HG02588 (cell line): ENCODE data around the gene DNAJB8.

Experiments
- ATAC-seq: cut with Tn5 transposase; IDR thresholded peaks from one replicate; pipeline ENCODE4 v1.9.1; 2021; ENCODE audit warnings: mild to moderate bottlenecking, moderate library complexity; ENCODE audit not compliant: unreplicated experiment

DNAJB8 gene

DNA sequence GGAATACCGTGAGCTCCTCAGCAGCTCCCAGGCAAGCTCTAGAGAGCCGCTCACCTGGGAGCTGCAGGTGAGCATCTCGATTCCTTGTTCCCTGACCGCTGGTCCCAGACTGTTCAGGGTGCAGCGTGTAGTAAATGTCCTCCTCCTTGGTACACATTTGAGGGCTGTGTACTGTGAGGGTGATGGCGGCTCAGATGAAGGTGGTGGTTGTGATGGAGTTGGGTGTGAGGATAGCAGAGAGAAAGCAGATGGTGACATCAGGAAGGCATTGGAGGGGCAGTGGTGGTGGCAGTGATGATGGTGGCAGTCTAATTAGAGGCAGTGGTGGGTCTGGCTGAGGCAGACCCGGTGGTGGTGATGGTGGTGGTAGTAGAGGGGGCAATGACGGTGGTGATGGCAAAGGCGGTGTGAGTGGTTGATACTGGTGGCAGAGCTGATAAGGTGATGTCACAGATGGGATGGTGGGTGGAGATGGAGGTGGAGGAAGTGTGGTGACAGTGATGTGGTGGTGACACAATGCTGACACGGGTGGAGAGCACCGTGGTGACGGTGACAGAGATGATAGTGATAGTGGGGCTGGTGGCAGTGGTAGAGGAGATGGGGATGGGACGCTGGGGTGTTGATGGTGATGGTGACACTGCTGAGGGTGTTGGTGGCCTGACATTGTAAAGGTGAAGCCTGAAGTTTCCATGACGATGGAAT lies at the start of gene DNAJB8:
Gene DNAJB8, minus strand, starts transcription at position 51 of the 702 bp plus-strand sequence. CDS start 3,645 bp downstream, outside the sequence.
- ATAC-seq, result no peak

- ATAC-seq, result no peak
These were observed 49.3 kb upstream of the DNAJB8 start for GRCh38 chr3:128515967-128516366.

- ATAC-seq, result no peak
These were observed 42.2 kb upstream of the DNAJB8 start for GRCh38 chr3:128508852-128509251.

GRCh38 chr3:128506754-128507153 lies 40.1 kb upstream of the DNAJB8 start:
- ATAC-seq, result no peak

DNA sequence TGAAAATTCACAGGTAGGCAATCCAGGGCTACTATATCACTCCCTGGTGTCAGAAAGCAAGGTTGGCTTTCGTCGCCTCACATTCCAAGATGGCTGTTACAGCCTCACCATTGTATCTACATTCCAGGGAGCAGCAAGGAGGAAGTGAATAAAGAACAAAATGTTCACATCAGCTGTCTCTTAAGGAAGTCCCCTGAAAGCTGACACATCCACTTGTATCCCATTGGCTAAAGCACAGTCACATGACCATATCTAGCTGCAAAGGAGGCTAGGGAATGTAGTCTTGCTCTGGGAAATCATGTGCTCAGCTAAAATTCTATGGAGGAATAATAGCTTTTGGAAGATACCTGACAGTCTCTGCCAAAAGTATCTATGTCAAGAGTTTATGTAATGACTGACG lies 39.1 kb upstream of the DNAJB8 start:
- ATAC-seq, result no peak

DNA sequence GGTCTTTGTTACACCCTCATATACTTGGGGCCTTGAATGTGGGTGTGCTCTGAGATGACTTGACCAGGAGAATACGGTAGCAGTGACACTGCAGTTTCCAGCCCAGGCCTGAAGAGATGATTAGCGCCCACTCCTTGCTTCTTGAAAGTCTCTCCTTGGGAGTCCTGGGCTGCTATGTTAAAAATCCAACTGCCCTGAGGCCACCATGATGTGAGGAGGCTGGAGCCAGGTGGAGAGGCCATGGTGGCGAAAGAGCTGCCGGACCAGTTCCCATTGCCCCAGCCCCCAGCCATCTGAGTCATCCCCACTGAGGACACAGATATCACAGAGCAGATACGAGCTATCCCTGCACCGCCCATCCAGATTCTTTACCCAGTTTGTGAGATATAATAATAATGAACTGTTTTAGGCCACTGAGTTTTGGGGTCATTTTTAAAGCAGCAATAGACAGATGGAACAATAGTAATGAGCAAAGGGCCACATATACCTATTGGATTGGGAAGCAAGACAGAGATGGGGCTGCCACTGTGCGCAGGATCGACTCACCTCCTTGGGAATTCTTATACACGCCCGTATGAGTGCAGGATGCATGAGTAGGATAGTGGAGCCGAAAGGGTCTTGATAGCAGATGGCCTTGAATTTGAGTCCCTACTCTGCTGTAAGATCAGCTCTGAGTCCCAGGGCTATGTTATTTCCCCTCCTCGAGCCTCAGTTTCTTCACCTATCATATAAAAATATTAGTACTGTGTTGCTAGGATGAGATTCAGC lies 38.5 kb upstream of the DNAJB8 start:
- ATAC-seq, result no peak

DNA sequence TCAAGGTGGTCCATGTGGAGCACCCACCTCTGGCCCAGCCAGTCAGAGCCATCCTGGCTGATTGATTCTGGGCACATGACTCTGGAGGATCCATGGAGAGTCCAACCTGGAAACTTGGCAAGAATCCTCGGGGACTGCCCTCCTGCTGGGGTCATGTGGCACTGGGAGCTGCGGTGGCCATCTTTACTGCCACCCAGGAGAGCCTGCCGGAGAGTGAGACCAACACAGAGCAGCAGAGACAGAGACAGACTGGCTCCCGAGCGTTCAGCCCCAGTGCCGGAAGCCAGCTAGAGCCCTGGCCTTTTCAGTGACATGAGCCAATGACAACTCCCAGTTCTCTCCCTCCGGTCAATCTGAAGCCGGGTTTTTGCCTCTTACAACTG lies 37.8 kb upstream of the DNAJB8 start:
- ATAC-seq, result no peak

DNA sequence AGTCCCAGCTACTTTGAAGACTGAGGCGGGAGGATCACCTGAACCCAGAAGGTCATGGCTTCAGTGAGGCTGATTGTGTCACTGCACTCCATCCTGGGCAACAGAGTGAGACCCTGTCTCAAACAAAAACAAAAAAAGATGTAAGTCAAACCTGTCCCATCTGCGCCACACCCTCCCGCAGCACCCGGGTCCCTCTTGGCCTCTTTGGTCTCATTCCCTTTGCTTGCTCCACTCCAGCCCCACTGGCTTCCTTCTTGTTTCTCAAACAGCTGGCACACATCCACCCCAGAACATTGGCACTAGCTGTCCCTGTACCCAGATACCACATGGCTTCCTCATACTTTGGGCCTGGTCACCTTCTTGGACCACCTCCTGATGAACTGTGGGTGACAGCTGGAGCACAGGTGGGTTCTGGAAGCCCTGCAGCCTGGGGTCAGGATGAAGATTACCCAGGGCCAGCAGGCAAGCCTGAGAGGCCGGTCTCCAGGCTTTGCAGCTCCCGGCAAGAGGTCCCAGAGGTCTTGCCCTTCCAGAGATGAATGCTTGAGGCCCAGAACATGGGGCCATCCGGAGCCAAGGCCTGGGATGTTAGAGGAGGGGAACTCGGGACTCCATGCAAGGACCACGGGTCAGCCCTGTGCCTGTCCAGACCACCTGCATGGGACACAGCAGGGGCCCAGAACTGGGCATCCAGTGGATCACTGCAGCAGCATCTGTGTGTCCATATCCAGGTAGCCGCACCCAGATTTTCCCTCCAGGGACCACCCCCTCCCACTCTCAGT lies 37.3 kb upstream of the DNAJB8 start:
- ATAC-seq, result no peak

DNA sequence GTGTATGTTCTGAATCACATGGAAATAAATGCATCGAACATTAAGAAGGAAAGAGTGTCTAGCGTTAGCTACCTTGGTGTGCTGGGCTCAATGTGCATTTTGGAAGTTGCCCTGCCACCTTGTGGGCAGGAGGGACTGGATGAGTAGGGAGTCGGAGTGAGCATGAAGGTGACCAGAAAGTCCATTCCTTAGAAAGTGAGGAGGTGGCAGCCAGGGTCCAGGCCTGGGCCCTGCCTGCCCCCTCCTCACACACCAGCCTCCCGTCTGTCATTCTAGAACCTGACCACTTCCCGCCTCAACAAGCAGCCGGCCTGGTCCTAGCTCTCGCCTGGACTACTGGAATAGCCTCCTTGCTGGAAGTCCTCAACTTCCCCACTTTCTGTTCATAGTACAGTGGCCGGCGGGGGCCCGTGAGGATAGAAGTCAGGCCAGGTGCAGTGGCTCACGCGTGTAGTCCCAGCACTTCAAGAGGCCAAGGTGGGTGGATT lies 36.5 kb upstream of the DNAJB8 start:
- ATAC-seq, result no peak

DNA sequence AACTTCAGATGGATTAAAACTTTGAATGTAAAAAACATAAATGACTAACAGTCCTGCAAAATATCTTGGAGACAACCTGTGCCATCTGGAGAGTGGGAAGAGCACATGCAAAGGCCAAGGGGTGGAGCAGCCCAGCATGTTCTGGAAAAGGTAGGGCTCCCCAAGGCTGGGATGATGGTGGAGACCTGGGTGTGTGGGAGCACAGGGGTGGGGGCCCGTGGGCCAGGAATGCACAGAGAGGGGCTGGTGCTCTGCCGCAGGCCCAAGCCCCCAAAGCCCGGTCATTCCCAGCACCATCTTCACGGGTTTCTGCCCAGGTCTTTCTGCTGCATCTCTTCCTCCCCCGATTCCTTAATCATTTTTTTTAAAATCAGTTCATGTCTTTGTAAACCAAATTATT lies 36.0 kb upstream of the DNAJB8 start:
- ATAC-seq, result no peak

- ATAC-seq, result no peak
These were observed 34.7 kb upstream of the DNAJB8 start for GRCh38 chr3:128501431-128501830.

- ATAC-seq, result no peak
These were observed 33.9 kb upstream of the DNAJB8 start for GRCh38 chr3:128500556-128500955.

- no peak for ATAC-seq
These were observed 33.1 kb upstream of the DNAJB8 start for GRCh38 chr3:128499724-128500275.

- no peak for ATAC-seq
These were observed 32.3 kb upstream of the DNAJB8 start for GRCh38 chr3:128498901-128499530.

- ATAC-seq, result no peak
These were observed 31.5 kb upstream of the DNAJB8 start for GRCh38 chr3:128498127-128498626.

DNA sequence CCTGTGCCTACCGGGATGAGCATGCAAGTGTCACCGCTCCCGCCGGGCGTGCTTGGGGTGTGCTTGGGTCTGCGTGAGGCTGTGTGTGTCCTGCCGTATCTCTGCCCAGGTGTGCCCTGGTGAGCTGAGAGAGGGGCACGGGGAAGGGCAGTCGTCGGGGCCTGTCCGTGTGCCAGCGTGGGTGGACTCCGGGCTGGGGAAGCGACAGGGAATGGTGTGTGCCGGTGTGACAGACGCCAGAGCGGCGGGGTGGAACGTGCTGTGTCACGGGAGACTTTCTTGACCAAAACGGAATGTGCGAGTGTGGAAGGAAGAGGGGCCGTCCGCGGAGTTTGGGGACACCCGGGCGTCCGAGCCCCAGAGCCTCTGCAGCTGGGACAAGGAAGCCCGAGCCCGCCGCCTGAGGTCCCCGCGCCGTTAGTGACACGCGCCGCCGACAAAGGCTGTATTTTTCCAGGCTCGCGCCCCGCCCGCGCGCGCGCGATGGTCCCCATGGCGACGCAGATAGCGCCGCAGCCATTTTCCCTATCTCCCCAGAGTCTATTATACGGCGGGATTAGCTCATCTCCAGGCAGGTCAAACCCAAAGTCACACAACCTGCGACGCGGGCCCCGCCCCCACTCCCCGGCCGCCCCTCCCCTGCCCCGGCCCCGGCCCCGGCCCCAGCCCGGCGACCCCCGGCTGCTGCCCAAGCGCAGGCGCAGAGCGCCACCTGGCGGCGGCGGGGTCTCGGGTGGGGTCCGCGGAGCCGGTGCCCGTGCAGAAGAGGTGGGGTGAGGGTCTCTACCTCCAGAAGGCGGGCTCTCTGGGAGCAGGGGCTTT lies 30.8 kb upstream of the DNAJB8 start:
- no peak for ATAC-seq

DNA sequence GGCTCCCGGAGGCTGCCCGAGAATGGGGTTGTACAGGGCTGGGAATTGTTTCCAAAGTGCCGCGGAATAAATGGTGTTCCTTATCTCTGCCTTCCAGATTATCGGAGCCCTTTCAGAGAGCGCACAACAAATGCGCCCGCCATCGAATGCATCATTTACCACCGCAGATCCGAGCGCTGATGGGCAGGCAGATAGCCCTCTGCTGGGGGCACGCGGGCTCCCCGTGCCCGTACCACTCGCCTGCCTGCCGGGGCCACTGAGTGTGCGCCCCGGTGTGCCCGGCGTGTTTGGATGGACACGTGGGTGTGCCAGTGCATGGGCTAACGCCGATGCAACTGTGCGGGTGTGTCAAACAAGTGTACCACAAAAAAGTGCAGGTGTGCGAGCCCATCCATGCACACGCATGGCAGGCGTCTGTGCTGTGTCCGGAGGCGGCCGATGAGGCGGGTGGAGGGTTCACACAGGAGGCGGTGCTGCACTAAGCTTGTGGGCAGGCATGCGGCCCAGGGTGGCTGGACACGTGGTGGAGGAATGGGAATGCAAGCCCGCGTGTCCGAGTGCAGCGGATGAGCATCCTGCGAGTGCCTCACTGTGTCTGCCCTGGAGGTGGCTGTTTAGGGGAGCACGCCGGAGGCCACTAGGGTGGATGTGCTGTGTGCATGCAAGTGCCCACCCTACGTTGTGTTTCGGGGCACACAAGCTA lies 30.1 kb upstream of the DNAJB8 start:
- ATAC-seq, result no peak

- no peak for ATAC-seq
These were observed 29.4 kb upstream of the DNAJB8 start for GRCh38 chr3:128496019-128496601.
